Psoas muscle (tissue), 8 donors: ENCODE results near the gene UGT1A6. TPM values are rescaled to one million over a fixed set of nuclear protein-coding genes. Genes with fewer than 3 reads are reported as not detected.
"Not testable (repeated sequence)": the region's sequence is repeated elsewhere in the genome, so short reads cannot be mapped to it uniquely, and the experiment has no call there.

Experiments used
- ATAC-seq, 4 donors: fragments of 200-7000 bp; cut with Tn5 transposase; one replicate each; pipeline ENCODE4 v1.9.1; 2020; ENCODE audit warnings: moderate library complexity in 3 of 4, mild to moderate bottlenecking in 2 of 4
- DNase-seq, 2 donors: peaks; one replicate each; pipeline ENCODE4 v3.0.0-alpha.2; 2020
- H3K27ac ChIP-seq: fragments of 200-600 bp; one replicate; pipeline ENCODE4 v1.8.0; 2022
- H3K27me3 ChIP-seq, 3 donors: fragments of 200-600 bp in 1 of 3; one replicate each; pipeline versions ENCODE4 v1.6.1 to v1.8.0; 2013 to 2022; ENCODE audit warnings: low read length in 2 of 3, mild to moderate bottlenecking in 2 of 3, moderate library complexity in 1 of 3; ENCODE audit not compliant: insufficient read depth in 3 of 3
- H3K36me3 ChIP-seq, 2 donors: fragments of 200-600 bp in 1 of 2; one replicate each; pipeline versions ENCODE4 v1.6.1 to v1.8.0; 2013 to 2022; ENCODE audit warnings: low read depth in 1 of 2, mild to moderate bottlenecking in 1 of 2, moderate library complexity in 1 of 2; ENCODE audit not compliant: insufficient read depth in 1 of 2
- H3K4me1 ChIP-seq: fragments of 200-600 bp; one replicate; pipeline ENCODE4 v1.8.0; 2022
- H3K4me3 ChIP-seq: fragments of 200-600 bp; one replicate; pipeline ENCODE4 v1.8.0; 2022; ENCODE audit warnings: mild to moderate bottlenecking
- H3K9me3 ChIP-seq: fragments of 200-600 bp; one replicate; pipeline ENCODE4 v1.8.0; 2022
- WGBS, 3 donors: extraction: QIAGEN DNeasy Blood & Tissue Kit; methylation state at CpG; one replicate each; pipeline versions ENCODE4 v1.1.6 to v1.1.7; 2013; 5-methylcytosine and 5-hydroxymethylcytosine counted together
- intact Hi-C, 2 donors: fragments of 100-400 bp; cut with DNase I; formaldehyde crosslinking; loops; one replicate each; pipeline versions ENCODE4 v1.11.0 to v1.14.2; 2022
- polyA plus RNA-seq, 3 donors: library from polyadenylated mRNA; stranded (reverse); fragments of 200-250 nt; gene quantifications; one replicate each; pipeline ENCODE4 v1.2.3, GENCODE V29; 2013
- total RNA-seq, 4 donors: library from RNA; stranded (reverse); fragmentation: NEBNext Ultra II Directional in 2 of 4; extraction: Animal tissue kit (Norgen Biotek cat#: 25700) in 2 of 4; gene quantifications; one replicate each; pipeline versions ENCODE4 v1.2.1 to v1.2.4, GENCODE V29; 2021 to 2023
- TF ChIP-seq, protein P1 (sequence below): fragments of 200-600 bp; IDR thresholded peaks from one replicate; pipeline ENCODE4 v1.8.0; 2022; ENCODE audit warnings: antibody characterized with exemption
- donor health status: healthy with polysubstance abuse.
- donor health status: DM: no; HTN: no; CAD: no; lungs with moderate emphysema.
- donor health status: Bipolar disorder and iron deficiency.
- donor health status: healthy.
- donor health status: DM: yes; HTN: yes; CAD: no.
- donor health status: DM: no; HTN: no; CAD: no.
- donor health status: DM: no; HTN: no; CAD: no.
- donor health status: DM: yes; HTN: yes; CAD: no.

UGT1A6 gene
- total and polyA plus RNA-seq, 7 donors: not detected

GRCh38 chr2:233747283-233747544 is 54.5 kb downstream of the UGT1A6 start:
- Histone ChIP-seq H3K4me1 (no peaks in the 10 kb centered on the region), H3K27me3 (no peaks in the 10 kb centered on the region), H3K4me3 (no peak overlapping the region), H3K9me3 (no peaks in the 10 kb centered on the region), H3K36me3 (no peaks in the 10 kb centered on the region), H3K27ac (no peak overlapping the region)
- WGBS, 3 donors: 87 to 97% (median 92%) methylated on average over 6 of the region's 6 CpGs
- DNase-seq: no peak
- TF ChIP-seq, protein P1, sequence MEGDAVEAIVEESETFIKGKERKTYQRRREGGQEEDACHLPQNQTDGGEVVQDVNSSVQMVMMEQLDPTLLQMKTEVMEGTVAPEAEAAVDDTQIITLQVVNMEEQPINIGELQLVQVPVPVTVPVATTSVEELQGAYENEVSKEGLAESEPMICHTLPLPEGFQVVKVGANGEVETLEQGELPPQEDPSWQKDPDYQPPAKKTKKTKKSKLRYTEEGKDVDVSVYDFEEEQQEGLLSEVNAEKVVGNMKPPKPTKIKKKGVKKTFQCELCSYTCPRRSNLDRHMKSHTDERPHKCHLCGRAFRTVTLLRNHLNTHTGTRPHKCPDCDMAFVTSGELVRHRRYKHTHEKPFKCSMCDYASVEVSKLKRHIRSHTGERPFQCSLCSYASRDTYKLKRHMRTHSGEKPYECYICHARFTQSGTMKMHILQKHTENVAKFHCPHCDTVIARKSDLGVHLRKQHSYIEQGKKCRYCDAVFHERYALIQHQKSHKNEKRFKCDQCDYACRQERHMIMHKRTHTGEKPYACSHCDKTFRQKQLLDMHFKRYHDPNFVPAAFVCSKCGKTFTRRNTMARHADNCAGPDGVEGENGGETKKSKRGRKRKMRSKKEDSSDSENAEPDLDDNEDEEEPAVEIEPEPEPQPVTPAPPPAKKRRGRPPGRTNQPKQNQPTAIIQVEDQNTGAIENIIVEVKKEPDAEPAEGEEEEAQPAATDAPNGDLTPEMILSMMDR: no peak
- no peak for ATAC-seq
- intact Hi-C loops: no loop called here

DNA sequence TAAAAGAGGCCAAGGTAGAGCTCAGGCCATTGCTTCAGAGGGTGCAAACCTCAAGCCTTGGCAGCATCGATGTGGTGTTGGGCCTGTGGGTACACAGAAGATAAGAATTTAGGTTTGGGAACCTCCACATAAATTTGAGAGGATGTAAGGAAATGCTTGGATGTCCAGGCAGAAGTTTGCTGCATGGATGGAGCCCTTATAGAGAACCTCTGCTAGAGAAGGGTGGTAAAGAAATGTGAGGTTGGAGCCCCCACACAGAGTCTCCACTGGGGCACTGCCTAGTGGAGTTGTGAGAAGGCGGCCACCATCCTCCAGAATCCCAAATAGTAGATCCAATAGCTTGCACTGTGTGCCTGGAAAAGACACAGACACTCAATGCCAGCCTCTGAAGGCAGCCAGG is 58.0 kb downstream of the UGT1A6 start:
- H3K4me3 ChIP-seq, H3K27me3 ChIP-seq, DNase-seq, H3K27ac ChIP-seq, H3K9me3 ChIP-seq, ATAC-seq, H3K4me1 ChIP-seq, H3K36me3 ChIP-seq, intact Hi-C loops: not testable (repeated sequence)
- WGBS, 3 donors: 70 to 94% (median 79%) methylated on average over 2 of the region's 2 CpGs

DNA sequence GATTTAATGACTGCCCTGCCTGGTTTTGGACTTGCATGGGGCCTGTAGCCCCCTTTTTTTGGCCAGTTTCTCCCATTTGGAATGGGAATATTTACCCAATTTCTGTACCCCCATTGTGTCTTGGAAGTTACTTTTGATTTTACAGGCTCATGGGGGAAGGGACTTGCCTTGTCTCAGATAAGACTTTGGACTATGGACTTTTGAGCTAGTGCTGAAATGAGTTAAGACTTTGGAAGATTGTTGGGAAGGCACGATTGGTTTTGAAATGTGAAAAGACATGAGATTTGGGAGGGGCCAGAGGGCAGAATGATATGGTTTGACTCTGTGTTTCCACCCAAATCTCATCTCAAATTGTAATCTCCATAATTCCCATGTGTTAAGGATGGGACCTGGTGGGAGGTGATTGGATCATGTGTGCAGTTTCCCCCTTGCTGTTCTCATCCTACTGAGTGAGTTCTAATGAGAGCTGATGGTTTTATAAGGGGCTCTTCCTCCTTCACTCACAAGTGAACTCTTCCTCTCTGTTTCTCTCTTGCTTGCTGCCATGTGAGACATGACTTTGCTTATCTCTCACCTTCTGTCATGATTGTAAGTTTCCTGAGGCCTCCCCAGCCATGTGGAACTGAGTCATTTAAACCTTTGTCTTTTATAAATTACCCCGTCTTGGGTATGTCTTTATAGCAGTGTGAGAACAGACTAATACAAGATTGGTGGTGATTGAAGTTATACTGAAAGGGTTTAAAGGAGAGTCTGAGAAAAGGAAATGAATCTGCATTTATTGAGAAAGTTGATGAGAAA is 58.7 kb downstream of the UGT1A6 start:
- H3K27me3 ChIP-seq, intact Hi-C loops, H3K4me3 ChIP-seq, ATAC-seq, H3K36me3 ChIP-seq, H3K9me3 ChIP-seq, H3K4me1 ChIP-seq, H3K27ac ChIP-seq, DNase-seq: not testable (repeated sequence)
- 67 to 76% (median 73%) methylated on average over 2 of the region's 2 CpGs for WGBS, 3 donors

- no peak for DNase-seq
- intact Hi-C loops: no loop called here
- Histone ChIP-seq H3K9me3 (no peaks in the 10 kb centered on the region), H3K27ac (no peak overlapping the region), H3K36me3 (no peaks in the 10 kb centered on the region), H3K27me3 (peaks cover 0 to 1% (median 0%) of the 10 kb centered on the region in 3 donors), H3K4me3 (no peak overlapping the region), H3K4me1 (no peaks in the 10 kb centered on the region)
- TF ChIP-seq, protein P1: no peak
- WGBS, 3 donors: 86 to 92% (median 90%) methylated on average over 42 to 44 of the region's 44 CpGs
- ATAC-seq: no peak
These were observed 62.4 kb downstream of the UGT1A6 start for GRCh38 chr2:233754872-233755611.

DNA sequence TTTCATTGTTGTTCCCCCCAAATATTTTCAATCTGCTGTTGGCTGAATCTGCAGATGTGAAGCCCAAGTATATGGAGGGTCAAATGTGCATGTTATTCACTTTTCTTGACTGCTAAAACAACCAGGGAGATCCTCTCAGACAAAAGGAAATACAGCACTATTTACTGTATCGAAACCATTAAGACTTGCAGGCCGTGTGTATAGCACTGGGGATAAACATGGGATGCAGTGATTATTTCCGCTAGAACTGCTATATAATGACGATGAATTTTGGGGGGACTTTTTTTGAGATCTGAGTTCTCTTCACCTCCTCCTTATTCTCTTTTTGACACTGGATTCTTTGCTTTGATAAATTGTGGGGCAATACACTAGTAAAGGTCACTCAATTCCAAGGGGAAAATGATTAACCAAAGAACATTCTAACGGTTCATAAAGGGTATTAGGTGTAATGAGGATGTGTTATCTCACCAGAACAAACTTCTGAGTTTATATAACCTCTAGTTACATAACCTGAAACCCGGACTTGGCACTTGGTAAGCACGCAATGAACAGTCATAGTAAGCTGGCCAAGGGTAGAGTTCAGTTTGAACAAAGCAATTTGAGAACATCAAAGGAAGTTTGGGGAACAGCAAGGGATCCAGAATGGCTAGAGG is 63.9 kb downstream of the UGT1A6 start:
- whole genome bisulfite sequencing, 3 donors: 67 to 71% (median 69%) methylated on average over 7 of the region's 7 CpGs
- no peaks in the 10 kb centered on the region for H3K36me3 ChIP-seq
- no peak for ATAC-seq
- intact Hi-C loops: no loop called here
- TF ChIP-seq, protein P1: no peak
- no peaks in the 10 kb centered on the region for H3K9me3 ChIP-seq
- no peak for DNase-seq
- H3K27ac ChIP-seq: no peak overlapping the region
- H3K27me3 ChIP-seq: peaks cover 0 to 1% (median 0%) of the 10 kb centered on the region in 3 donors
- no peaks in the 10 kb centered on the region for H3K4me1 ChIP-seq
- H3K4me3 ChIP-seq: no peak overlapping the region
